ENCODE measurements around the gene CTRB1.

Gene CTRB1

DNA sequence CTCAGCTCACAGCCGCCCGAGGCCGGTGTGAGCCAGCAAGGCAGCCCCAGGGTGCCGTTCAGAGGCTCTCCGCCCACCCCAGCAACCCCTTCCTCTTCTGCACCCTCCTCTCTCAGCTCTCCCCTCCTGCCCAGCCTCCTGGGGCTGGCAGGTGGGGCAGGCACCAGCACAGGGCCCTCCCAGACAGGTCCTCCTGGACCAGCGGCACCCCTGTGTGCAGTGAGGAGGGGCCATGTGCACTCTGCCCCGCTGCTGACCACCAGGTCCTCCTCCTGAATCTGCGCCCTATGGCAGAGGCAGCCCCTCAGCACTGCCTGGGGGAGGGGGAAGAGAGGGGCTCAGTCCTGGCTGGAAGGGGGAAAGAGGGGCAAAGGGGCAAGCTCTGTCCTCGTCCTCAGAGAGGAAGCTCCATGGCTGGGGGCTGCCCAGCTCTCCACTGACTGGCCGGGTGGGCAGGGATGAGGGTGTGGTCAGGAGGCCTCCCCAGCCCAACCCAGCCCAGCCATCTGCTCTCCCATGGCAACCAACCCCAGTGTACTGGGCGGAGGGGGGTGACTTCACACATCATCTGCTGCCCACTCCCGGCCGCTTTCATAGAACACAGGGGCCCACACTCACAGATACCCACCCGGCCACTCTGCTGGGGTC, 38.0 kb downstream of the CTRB1 start:
- no peak overlapping the region for H3K4me3 ChIP-seq (ENCODE audit: control insufficient read depth, low read depth, low read length)
- peak; percentile 68 for DNase-seq (ENCODE audit: low read depth)
- TF ChIP-seq, protein P1, sequence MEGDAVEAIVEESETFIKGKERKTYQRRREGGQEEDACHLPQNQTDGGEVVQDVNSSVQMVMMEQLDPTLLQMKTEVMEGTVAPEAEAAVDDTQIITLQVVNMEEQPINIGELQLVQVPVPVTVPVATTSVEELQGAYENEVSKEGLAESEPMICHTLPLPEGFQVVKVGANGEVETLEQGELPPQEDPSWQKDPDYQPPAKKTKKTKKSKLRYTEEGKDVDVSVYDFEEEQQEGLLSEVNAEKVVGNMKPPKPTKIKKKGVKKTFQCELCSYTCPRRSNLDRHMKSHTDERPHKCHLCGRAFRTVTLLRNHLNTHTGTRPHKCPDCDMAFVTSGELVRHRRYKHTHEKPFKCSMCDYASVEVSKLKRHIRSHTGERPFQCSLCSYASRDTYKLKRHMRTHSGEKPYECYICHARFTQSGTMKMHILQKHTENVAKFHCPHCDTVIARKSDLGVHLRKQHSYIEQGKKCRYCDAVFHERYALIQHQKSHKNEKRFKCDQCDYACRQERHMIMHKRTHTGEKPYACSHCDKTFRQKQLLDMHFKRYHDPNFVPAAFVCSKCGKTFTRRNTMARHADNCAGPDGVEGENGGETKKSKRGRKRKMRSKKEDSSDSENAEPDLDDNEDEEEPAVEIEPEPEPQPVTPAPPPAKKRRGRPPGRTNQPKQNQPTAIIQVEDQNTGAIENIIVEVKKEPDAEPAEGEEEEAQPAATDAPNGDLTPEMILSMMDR (conservative IDR thresholded peaks at IDR 0.05; ENCODE audit: control insufficient read depth, insufficient read depth, low read depth, low read length) = no peak

DNA sequence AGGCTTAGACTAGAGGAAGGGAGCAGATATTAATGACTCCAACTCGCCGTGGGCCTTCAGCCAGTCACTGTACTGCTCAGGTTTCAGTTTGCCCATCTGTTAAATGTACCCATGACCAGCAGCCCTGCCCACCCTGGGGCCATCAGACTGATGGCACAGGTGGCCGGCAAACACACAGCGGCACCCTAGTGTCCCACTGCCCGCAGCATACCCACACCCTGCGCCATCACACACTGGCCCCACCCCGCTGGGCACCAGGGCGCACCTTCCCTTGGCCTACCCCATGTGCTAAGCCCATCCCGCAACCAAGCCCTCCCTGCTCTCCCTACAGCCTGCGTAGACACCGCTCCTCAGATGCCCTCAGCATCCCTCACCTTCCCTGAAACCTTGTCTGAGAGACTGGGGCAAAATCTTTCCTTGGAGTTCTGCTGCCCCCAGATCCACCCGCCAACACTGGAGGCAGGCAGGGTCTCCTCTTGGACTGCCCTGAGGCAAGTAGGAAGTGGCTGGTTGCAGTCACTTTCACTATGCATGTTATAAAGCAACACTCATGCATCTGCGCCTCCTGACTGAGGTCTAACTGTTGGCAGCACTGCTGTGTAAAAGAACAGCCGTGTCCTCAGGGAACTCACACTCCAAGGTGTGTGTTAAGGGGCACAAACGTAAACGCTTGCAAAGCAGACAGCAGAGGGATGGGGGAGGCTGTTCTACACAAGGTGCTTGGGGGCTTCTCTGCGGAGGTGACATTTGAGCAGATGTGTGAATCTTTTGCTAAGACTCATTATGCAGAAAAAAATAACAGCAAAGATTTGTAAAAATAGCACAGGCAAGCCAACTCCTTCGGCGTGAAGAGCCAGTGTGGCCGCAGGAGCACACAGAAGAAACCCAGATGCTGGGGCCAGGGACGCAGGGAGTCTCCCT, 39.4 kb downstream of the CTRB1 start:
- DNase-seq (ENCODE audit: low read depth) = no peak
- H3K4me3 ChIP-seq (ENCODE audit: control insufficient read depth, low read depth, low read length) = no peak overlapping the region
- TF ChIP-seq, protein P1 (conservative IDR thresholded peaks at IDR 0.05; ENCODE audit: control insufficient read depth, insufficient read depth, low read depth, low read length) = no peak

DNA sequence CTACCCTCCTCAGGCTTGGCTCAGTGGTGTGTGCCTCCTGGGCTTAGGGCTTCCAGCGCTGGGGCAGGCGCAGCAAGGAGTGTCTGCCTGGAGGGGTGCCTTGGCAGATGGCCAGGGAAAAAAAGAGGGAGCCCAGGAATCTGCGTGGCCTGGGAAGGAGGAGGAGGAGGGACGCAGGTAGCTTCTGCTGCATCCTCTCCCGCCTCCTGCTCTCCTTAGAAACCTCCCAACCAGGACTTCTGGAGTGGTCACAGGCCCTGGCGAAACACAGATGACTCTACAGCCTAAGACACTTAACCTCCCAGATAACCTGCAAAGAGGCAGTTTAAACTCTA, 40.0 kb downstream of the CTRB1 start:
- DNase-seq (ENCODE audit: low read depth) = no peak
- H3K4me3 ChIP-seq (ENCODE audit: control insufficient read depth, low read depth, low read length) = no peak overlapping the region

DNA sequence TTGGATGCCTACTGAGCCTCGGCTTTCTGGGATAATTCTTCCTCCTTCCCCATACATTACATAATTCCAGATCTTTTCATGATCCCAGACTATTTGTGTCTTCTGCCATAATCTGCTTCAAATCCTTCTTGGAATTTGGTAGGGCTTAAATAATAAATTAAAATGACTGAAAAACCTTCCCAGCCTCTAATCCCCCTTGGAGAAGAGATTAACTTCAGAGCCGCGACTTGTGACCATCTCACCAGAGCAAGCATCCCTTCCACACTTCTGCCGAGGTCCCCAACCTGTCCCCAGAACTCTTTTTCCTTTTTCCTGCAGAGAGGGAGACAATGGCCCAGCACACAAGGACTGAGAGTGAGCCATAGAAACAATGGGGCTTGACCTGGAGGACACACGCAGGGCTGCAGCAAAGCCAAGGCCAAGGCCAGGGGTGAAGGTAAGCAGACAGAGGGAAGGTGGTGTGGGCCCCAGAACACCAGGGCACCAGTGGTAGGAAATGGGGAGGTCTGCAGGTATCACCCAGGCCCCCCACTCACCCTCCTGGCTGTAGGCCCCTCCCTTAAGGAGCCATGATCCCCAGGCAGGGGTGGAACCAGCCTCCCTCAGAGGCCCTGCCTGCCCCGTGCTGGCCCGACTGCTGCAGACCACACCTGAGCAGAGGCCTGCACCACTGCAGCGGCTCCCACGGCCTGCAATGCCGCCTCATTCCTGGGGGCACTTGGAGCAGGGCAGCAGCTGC, 42.2 kb downstream of the CTRB1 start:
- H3K4me3 ChIP-seq (ENCODE audit: control insufficient read depth, low read depth, low read length) = no peak overlapping the region
- TF ChIP-seq, protein P1 (conservative IDR thresholded peaks at IDR 0.05; ENCODE audit: control insufficient read depth, insufficient read depth, low read depth, low read length) = no peak
- DNase-seq (ENCODE audit: low read depth) = no peak

More for the DNA sequence above, 40.0 kb downstream of the CTRB1 start:
- TF ChIP-seq, protein P1 (conservative IDR thresholded peaks at IDR 0.05; ENCODE audit: control insufficient read depth, insufficient read depth, low read depth, low read length) = no peak

DNA sequence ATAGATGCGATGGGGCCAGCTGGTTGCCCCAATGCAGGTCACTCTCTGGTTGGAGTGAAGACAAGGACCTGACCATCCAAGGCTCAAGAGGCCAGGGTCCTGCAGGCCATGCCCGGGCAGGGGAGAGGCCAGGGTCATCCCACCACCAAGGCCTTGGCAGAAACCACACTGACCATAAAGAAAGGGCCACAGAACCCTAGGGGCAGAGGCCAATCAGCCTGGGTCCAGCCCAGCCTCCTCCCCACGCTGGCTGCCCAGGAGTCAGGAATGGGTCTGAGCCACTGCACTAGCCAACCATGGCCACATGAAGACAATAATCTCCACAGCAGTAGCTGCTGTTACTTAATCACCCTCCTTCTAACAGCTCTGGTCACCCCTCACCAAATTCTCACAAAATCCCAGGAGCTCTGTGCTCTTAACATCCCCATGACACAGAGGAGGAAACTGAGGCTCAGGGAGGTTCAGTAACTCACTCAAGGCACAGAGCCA, 42.8 kb downstream of the CTRB1 start:
- no peak for DNase-seq (ENCODE audit: low read depth)
- no peak overlapping the region for H3K4me3 ChIP-seq (ENCODE audit: control insufficient read depth, low read depth, low read length)
- TF ChIP-seq, protein P1 (conservative IDR thresholded peaks at IDR 0.05; ENCODE audit: control insufficient read depth, insufficient read depth, low read depth, low read length) = no peak

DNA sequence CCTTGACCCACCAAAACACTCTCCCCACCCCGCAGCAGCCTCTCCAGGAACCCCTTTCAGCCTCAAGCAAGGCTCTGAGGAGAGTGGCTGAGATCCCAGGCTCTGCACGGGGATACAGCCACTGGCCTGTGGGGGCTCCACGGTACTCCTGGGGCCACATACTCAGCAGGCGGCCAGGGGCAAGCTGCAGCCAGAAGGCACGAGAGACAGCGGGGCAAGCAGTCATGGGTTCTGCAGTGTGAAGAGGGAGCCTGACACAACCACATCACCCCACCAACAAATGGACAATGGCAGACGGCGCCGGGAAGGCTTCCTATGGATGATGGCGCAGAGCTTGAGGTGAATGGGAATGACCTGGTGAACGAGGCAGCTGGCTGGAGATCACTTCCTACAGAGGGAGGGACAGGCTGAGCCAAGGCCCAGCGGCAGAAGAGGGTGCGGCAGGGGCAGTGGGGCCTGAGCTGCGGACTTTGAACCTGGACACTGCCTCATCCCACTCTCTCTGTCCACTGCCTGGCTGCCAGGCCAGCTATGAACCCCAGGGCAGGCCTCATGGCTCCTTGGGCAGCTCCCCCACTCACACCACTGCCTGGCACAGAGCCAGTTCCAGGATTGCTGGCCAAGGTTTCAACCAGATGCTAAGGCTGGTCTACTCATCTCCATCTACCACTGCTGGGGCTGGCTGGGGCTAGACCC, 43.5 kb downstream of the CTRB1 start:
- no peak overlapping the region for H3K4me3 ChIP-seq (ENCODE audit: control insufficient read depth, low read depth, low read length)
- DNase-seq (ENCODE audit: low read depth) = peak; percentile 62
- TF ChIP-seq, protein P1 (conservative IDR thresholded peaks at IDR 0.05; ENCODE audit: control insufficient read depth, insufficient read depth, low read depth, low read length) = no peak

Measured in fibroblast of mammary gland (primary cell).